Naive thymus-derived CD4-positive, alpha-beta T cell (primary cell): ENCODE results near the gene IL31. TPM values are rescaled to one million over a fixed set of nuclear protein-coding genes. Genes with fewer than 3 reads are reported as not detected.
A peak's percentile ranks its signal among the peaks of the same experiment; 100 is the strongest.

Experiments used
- ATAC-seq: fragments of 150-1000 bp; cut with Tn5 transposase; 2 replicates; pipeline ENCODE4 v1.10.0; 2021; ENCODE audit warnings: mild to moderate bottlenecking, moderate library complexity
- CTCF ChIA-PET: fragments of 350-600 bp; sonication (Branson Sonifier 250); formaldehyde crosslinking; loops from one replicate; lab custom pipeline; 2021; ENCODE audit warnings: antibody characterized with exemption; lab: Charles Lee
- POLR2A ChIA-PET: fragments of 350-600 bp; sonication (Branson Sonifier 250); formaldehyde crosslinking; loops from one replicate; lab custom pipeline; 2021; ENCODE audit warnings: antibody characterized with exemption, inconsistent platforms; lab: Charles Lee
- DNase-seq, 9 donors: peaks; one replicate each; pipeline versions ENCODE4 v3.0.0 to v3.0.0-alpha.2; 2020 to 2022; ENCODE audit warnings: mixed read lengths in 1 of 9
- H3K27ac ChIP-seq: one replicate; pipeline ENCODE4 v1.7.0; 2013; ENCODE audit warnings: mild to moderate bottlenecking, low read depth, low read length, moderate library complexity
- H3K27me3 ChIP-seq, 2 donors: one replicate each; pipeline ENCODE4 v1.7.0; 2013; ENCODE audit warnings: low read length in 2 of 2, mild to moderate bottlenecking in 2 of 2, moderate library complexity in 2 of 2; ENCODE audit not compliant: control insufficient read depth in 2 of 2, insufficient read depth in 2 of 2
- H3K36me3 ChIP-seq, 3 experiments: 1 replicate in 2 of 3; 2 replicates in 1 of 3; pipeline ENCODE4 v1.7.0; 2013; ENCODE audit warnings: low read length in 3 of 3, mild to moderate bottlenecking in 3 of 3, moderate library complexity in 1 of 3; ENCODE audit not compliant: insufficient read depth in 3 of 3, control insufficient read depth in 2 of 3
- H3K4me1 ChIP-seq, 2 donors: one replicate each; pipeline ENCODE4 v1.7.0; 2013; ENCODE audit warnings: low read length in 2 of 2, mild to moderate bottlenecking in 2 of 2, moderate library complexity in 1 of 2; ENCODE audit not compliant: control insufficient read depth in 2 of 2, insufficient read depth in 2 of 2
- H3K4me3 ChIP-seq: 2 replicates; pipeline ENCODE4 v1.7.0; 2013; ENCODE audit warnings: mild to moderate bottlenecking, low read length
- H3K9me3 ChIP-seq, 3 experiments: 1 replicate in 2 of 3; 2 replicates in 1 of 3; pipeline ENCODE4 v1.7.0; 2013; ENCODE audit warnings: low read length in 3 of 3; ENCODE audit not compliant: control insufficient read depth in 2 of 3
- H3K27ac Mint-ChIP-seq, 9 donors: one replicate each; pipeline ENCODE4 v1.8.0; 2020 to 2022; ENCODE audit warnings: mixed read lengths in 9 of 9, mild to moderate bottlenecking in 8 of 9, moderate library complexity in 5 of 9, inconsistent platforms in 2 of 9
- H3K27me3 Mint-ChIP-seq, 5 donors: one replicate each; pipeline ENCODE4 v1.8.0; 2021 to 2022; ENCODE audit warnings: mixed read lengths in 5 of 5, mild to moderate bottlenecking in 1 of 5
- H3K36me3 Mint-ChIP-seq, 5 donors: one replicate each; pipeline ENCODE4 v1.8.0; 2020 to 2022; ENCODE audit warnings: mixed read lengths in 5 of 5, mild to moderate bottlenecking in 3 of 5, inconsistent platforms in 1 of 5
- H3K4me1 Mint-ChIP-seq, 7 donors: one replicate each; pipeline ENCODE4 v1.8.0; 2020 to 2022; ENCODE audit warnings: mixed read lengths in 7 of 7, mild to moderate bottlenecking in 3 of 7, inconsistent platforms in 1 of 7
- H3K4me3 Mint-ChIP-seq, 10 donors: one replicate each; pipeline ENCODE4 v1.8.0; 2020 to 2022; ENCODE audit warnings: mild to moderate bottlenecking in 10 of 10, mixed read lengths in 10 of 10, moderate library complexity in 6 of 10, inconsistent platforms in 2 of 10
- H3K9me3 Mint-ChIP-seq, 11 donors: one replicate each; pipeline ENCODE4 v1.8.0; 2020 to 2022; ENCODE audit warnings: mixed read lengths in 11 of 11, mild to moderate bottlenecking in 4 of 11, inconsistent platforms in 1 of 11, moderate library complexity in 1 of 11
- intact Hi-C, 2 donors: fragments of 100-400 bp; cut with micrococcal nuclease; formaldehyde crosslinking; loops; one replicate each; pipeline ENCODE4 v1.15.1; 2023
- polyA plus RNA-seq, 2 donors: library from polyadenylated mRNA; unstranded; fragments of 300-500 nt; fragmentation: Illumina TruSeq; gene quantifications; one replicate each; pipeline ENCODE4 v1.2.3, GENCODE V29; 2021
- total RNA-seq, 6 experiments: library from RNA in 5 of 6; stranded (reverse) in 5 of 6; gene quantifications; 1 replicate in 5 of 6; 2 replicates in 1 of 6; pipeline ENCODE4 v1.2.3 and lab custom pipeline; 2021 to 2026

Gene IL31
- total and polyA plus RNA-seq, 7 experiments from 2014 or later: not detected

DNA sequence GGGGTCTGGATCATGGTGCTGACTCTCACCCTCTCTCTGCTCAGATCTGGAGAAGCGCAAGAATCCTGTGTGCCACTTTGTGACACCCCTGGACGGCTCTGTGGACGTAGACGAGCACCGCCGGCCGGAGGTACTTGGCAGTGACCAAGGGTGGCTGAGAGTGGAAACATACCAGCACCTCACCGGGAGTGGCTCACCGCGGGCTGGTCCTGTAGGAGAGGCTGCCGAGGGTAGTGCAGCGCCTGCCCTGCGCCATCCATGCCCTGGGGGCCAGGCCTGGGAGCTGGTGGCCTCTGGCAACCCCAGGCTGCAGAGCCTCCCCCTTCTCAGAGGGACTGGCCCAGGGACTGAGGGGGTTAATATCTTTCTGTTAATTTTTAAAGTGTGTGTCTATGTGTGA lies 46.2 kb downstream of the IL31 start:
- H3K27me3 ChIP-seq: no peaks in the 10 kb centered on the region
- Mint-ChIP-seq H3K27me3 (no peaks in the 10 kb centered on the region), H3K4me3 (no peak overlapping the region), H3K4me1 (peaks cover 12 to 27% (median 25%) of the 10 kb centered on the region in 7 donors), H3K36me3 (peaks cover 5 to 24% (median 8%) of the 10 kb centered on the region in 5 donors), H3K27ac (no peak overlapping the region), H3K9me3 (no peaks in the 10 kb centered on the region)
- ATAC-seq (no peak), DNase-seq (no peak)
- intact Hi-C loops: no loop called here
- ChIA-PET CTCF (interaction anchor here (1.7 kb wide), 1 partner anchor 73 kb away, joined by 5 read pairs; no protein-coding TSS in a partner anchor), POLR2A (no interaction called here)
- peaks cover 0 to 64% (median 26%) of the 10 kb centered on the region in 3 experiments for H3K36me3 ChIP-seq
- H3K9me3 ChIP-seq: no peaks in the 10 kb centered on the region
- peaks cover 6 to 7% of the 10 kb centered on the region in 2 donors for H3K4me1 ChIP-seq
- H3K27ac ChIP-seq: no peak overlapping the region
- H3K4me3 ChIP-seq: no peak overlapping the region

DNA sequence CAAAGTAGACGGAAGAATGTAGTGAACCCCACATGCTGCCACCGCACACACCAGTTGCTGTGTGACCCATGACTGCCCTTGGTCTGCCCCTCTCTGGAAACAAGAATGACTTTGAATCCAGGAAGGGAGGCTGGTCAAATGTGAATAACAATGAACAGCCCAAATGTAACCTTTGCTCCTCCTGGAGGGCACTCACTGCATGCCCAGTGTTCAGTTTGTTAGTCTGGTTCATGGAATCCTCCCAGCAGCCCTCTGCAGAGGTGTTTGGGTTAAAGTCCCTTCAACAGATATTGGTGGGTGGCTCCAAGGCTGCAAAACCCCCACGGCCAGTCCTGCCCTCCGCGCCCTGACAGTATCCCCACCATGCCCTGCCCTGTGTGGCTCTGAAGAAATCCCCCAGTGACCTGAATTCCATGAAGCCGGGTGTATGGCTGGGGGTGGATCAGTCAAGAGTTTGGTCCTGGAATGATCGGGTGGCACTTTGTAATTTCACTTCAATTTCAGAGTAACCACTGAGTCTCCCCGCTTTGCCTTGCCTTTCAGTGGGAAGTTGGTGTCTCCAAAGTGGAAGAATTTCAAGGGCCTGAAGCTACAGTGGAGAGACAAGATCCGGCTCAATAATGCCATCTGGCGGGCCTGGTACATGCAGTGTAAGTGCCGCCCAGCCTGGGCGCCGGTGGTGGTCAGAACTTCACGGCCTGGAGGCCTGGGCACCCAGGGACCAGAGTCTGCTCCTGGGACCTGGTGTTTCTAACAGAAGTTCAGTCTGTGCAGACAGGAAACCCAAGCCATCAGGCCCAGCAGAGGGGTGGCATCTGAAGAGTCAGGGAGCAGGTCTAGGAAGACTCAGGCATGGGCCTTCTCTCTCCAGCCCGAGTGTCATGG lies 47.1 kb downstream of the IL31 start:
- Mint-ChIP-seq H3K4me1 (peaks cover 17 to 34% (median 28%) of the 10 kb centered on the region in 7 donors), H3K4me3 (no peak overlapping the region), H3K27me3 (no peaks in the 10 kb centered on the region), H3K9me3 (no peaks in the 10 kb centered on the region), H3K36me3 (peaks cover 5 to 19% (median 8%) of the 10 kb centered on the region in 5 donors), H3K27ac (peak overlapping the region in 3 of 9 donors; percentile 4 to 43 (median 36))
- DNase-seq (no peak), ATAC-seq (no peak)
- no peaks in the 10 kb centered on the region for H3K27me3 ChIP-seq
- intact Hi-C loops: no loop called here
- peaks cover 0 to 55% (median 19%) of the 10 kb centered on the region in 3 experiments for H3K36me3 ChIP-seq
- H3K4me1 ChIP-seq: peaks cover 7 to 8% of the 10 kb centered on the region in 2 donors
- ChIA-PET CTCF (interaction anchor here (1.1 kb wide), 1 partner anchor 29 kb away, joined by 3 read pairs; no protein-coding TSS in a partner anchor), POLR2A (no interaction called here)
- H3K4me3 ChIP-seq: no peak overlapping the region
- H3K9me3 ChIP-seq: no peaks in the 10 kb centered on the region
- H3K27ac ChIP-seq: no peak overlapping the region

DNA sequence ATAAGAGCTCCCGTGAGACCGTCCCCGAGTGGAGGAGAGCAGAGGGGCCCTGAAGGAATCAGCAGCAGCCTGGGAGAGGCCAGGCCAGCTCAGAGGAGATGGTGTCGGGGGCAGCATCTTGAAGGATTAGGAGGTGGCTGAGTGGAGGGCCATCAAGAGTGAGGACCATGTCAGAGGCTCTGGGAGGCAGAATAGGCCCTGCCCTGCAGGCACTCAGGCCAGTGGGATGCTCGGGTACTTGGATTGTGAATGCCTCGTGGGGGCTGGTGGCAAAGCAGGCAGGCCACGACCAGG lies 47.7 kb downstream of the IL31 start:
- Mint-ChIP-seq H3K4me1 (peaks cover 24 to 41% (median 34%) of the 10 kb centered on the region in 7 donors), H3K9me3 (no peaks in the 10 kb centered on the region), H3K27me3 (no peaks in the 10 kb centered on the region), H3K27ac (peak overlapping the region in 4 of 9 donors; percentile 4 to 82 (median 36)), H3K36me3 (peaks cover 5 to 19% (median 8%) of the 10 kb centered on the region in 5 donors), H3K4me3 (no peak overlapping the region)
- Histone ChIP-seq H3K36me3 (peaks cover 0 to 50% (median 19%) of the 10 kb centered on the region in 3 experiments), H3K27ac (no peak overlapping the region), H3K9me3 (no peaks in the 10 kb centered on the region), H3K4me1 (peaks cover 7 to 8% of the 10 kb centered on the region in 2 donors), H3K4me3 (no peak overlapping the region), H3K27me3 (no peaks in the 10 kb centered on the region)
- no peak for DNase-seq
- no peak for ATAC-seq
- CTCF ChIA-PET: interaction anchor here (0.7 to 1.1 kb wide), 2 partner anchors 28 to 62 kb away, joined by 3 read pairs; no protein-coding TSS in a partner anchor
- intact Hi-C loops: no loop called here
- POLR2A ChIA-PET: no interaction called here

DNA sequence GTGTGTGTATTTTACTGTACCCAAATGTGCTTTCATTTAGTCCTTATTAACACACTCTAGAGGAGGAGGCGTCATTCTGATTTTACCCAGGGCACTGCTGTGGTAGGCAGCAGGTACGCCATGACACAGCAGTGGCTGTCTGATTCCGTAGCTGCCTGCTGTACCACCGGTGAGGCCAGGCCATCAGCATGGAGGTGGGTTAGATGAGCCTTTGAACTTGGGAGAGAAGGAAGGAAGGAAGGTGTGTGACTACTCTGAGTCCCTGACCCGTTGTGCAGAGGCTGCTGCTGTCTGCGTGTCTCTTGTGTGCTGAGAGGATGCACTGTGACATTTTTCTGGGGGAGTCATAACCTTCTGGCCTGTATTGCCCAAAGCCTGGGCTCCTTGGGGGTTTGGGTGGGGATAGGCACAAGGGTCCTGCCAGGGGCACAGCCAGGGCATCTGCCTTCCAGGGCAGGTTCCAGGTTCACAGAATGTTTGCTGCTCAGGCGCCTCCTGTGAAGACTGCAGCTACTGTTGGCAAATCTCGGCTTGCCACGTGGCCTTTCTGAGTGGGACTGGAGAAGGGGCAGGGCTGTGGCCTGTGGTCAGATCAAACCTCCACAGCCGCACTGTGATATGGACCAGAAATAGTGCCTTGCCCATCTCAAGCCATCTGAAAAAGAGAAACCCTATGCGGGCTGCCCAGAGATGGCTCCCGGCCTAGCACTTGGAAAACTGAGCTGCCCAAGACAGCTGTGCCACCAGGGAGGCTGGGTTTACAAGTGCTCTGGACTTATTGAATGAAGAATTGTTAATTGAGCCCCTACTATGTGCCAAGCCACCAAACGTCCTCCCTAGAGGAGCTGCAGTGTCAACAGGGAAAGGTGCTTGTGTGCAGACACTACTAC lies 48.3 kb downstream of the IL31 start:
- Mint-ChIP-seq H3K4me3 (peak overlapping the region in 1 of 10 donors; percentile 74), H3K36me3 (peaks cover 5 to 19% (median 8%) of the 10 kb centered on the region in 5 donors), H3K4me1 (peaks cover 24 to 41% (median 34%) of the 10 kb centered on the region in 7 donors), H3K27ac (peak overlapping the region in 5 of 9 donors; percentile 4 to 82 (median 65)), H3K9me3 (no peaks in the 10 kb centered on the region), H3K27me3 (no peaks in the 10 kb centered on the region)
- DNase-seq: no peak
- intact Hi-C loops: no loop called here
- Histone ChIP-seq H3K9me3 (no peaks in the 10 kb centered on the region), H3K4me3 (no peak overlapping the region), H3K4me1 (peaks cover 7 to 8% of the 10 kb centered on the region in 2 donors), H3K27ac (no peak overlapping the region), H3K36me3 (peaks cover 0 to 44% (median 19%) of the 10 kb centered on the region in 3 experiments), H3K27me3 (no peaks in the 10 kb centered on the region)
- ChIA-PET POLR2A (interaction anchor here (0.8 kb wide), 1 partner anchor 47 kb away, joined by 3 read pairs; the partner anchor contains the start of gene MLXIP), CTCF (interaction anchor here (0.6 to 4.5 kb wide), 6 partner anchors 19 to 183 kb away, joined by 3 to 64 read pairs (median 3); no protein-coding TSS in a partner anchor)
- no peak for ATAC-seq

DNA sequence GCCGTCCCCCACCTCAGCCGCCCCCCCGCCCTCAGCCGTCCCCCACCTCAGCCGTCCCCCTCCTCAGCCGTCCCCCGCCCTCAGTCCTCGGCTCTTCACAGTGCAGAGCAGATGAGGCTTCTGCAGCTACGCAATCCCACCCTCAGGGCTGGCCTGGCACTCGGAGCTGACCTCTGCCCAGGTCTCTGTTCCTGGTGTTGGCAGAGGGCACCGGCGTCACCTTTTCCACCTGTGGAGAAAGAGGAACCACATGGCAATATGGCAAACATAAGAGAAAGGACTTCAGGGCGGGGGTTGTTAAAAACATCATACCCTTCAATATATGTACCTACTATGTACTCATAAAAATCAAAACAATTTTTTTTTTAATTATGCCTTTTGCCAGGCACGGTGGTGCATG lies 49.7 kb downstream of the IL31 start:
- Histone ChIP-seq H3K27ac (no peak overlapping the region), H3K4me3 (no peak overlapping the region), H3K27me3 (no peaks in the 10 kb centered on the region), H3K4me1 (peaks cover 7 to 8% of the 10 kb centered on the region in 2 donors), H3K9me3 (no peaks in the 10 kb centered on the region), H3K36me3 (peaks cover 0 to 31% (median 16%) of the 10 kb centered on the region in 3 experiments)
- Mint-ChIP-seq H3K36me3 (peaks cover 5 to 9% (median 6%) of the 10 kb centered on the region in 5 donors), H3K9me3 (no peaks in the 10 kb centered on the region), H3K27me3 (no peaks in the 10 kb centered on the region), H3K4me1 (peaks cover 30 to 51% (median 43%) of the 10 kb centered on the region in 7 donors), H3K4me3 (no peak overlapping the region), H3K27ac (no peak overlapping the region)
- ATAC-seq: no peak
- intact Hi-C loops: no loop called here
- ChIA-PET POLR2A (interaction anchor here (1.3 to 1.8 kb wide), 2 partner anchors 43 to 70 kb away, joined by 3 to 4 read pairs; no protein-coding TSS in a partner anchor), CTCF (interaction anchor here (1.0 to 4.5 kb wide), 8 partner anchors 8 to 142 kb away, joined by 3 to 64 read pairs (median 10); partner anchors contain the start of gene VPS33A)
- no peak for DNase-seq

DNA sequence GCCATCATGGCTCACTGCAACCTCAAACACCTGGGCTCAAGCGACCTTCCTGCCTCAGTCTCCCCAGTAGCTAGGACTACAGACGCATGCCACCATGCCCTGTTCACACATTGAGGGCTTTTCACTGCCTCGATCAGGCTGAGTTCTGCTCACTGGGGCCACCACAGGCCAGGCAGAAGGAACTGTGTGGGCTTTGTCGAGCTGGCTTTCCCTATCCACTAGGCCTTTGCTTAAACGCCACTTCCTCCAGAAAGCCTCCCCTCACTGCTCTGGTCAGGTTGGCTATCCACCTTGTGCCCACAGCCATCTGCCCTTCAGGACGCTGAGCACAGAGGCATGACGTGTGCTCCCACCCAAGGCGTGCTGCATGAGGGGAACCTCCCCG lies 50.3 kb downstream of the IL31 start:
- peaks cover 0 to 24% (median 10%) of the 10 kb centered on the region in 3 experiments for H3K36me3 ChIP-seq
- H3K4me3 Mint-ChIP-seq: peak overlapping the region in 3 of 10 donors; percentile 48 to 71 (median 63)
- peaks cover 4 to 8% (median 5%) of the 10 kb centered on the region in 5 donors for H3K36me3 Mint-ChIP-seq
- no peak overlapping the region for H3K27ac ChIP-seq
- no peak overlapping the region for H3K4me3 ChIP-seq
- peaks cover 7 to 8% of the 10 kb centered on the region in 2 donors for H3K4me1 ChIP-seq
- ChIA-PET POLR2A (interaction anchor here (0.8 to 1.8 kb wide), 5 partner anchors 14 to 143 kb away, joined by 3 to 4 read pairs (median 3); no protein-coding TSS in a partner anchor), CTCF (interaction anchor here (0.6 to 4.5 kb wide), 16 partner anchors 8 to 1594 kb away, joined by 3 to 64 read pairs (median 6); partner anchors contain the start of genes CFAP251 and VPS33A)
- H3K9me3 Mint-ChIP-seq: no peaks in the 10 kb centered on the region
- no peaks in the 10 kb centered on the region for H3K9me3 ChIP-seq
- intact Hi-C loops: loop anchor here (1.0 to 2.0 kb wide), 6 partner anchors 19 to 205 kb away; partner anchors contain the start of genes CFAP251 (in 1 of the 2) and MLXIP (in 1 of the 2)
- peak overlapping the region in 4 of 9 donors; percentile 25 to 84 (median 67) for H3K27ac Mint-ChIP-seq
- DNase-seq (no peak), ATAC-seq (no peak)
- H3K27me3 ChIP-seq: no peaks in the 10 kb centered on the region
- H3K4me1 Mint-ChIP-seq: peaks cover 30 to 51% (median 43%) of the 10 kb centered on the region in 7 donors
- no peaks in the 10 kb centered on the region for H3K27me3 Mint-ChIP-seq
